NCI-H2227 (cell line): ENCODE results near the gene GSG1L2.
A peak's percentile ranks its signal among the peaks of the same experiment; 100 is the strongest.

ENCODE experiments used
- DNase-seq: peaks from one replicate; lab custom pipeline; 2025; ENCODE audit not compliant: unreplicated experiment; lab: John Stamatoyannopoulos, UW

The GSG1L2 gene

DNA sequence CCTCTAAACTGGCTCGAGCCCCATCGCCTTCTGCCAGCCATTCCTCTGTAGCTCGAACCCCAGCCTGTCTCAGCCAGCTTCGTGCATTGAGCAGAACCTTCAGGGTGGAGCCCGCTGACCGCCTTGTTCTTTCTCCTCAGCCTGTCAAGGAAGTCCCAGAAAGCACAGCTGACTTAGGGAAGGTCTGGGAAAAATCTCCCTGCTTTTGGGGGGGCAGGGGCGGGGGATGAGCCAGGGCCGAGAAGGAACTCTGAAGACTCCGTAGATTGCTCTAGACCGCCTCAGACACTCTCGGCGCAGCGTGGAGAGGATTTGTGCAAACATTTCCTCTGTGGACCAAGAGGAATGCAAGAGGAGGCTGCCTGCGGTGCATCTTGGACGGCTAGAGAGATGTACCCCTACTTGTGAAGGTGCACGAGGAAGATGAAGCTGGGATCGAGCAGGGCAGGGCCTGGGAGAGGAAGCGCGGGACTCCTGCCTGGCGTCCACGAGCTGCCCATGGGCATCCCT, 3.8 kb upstream of the GSG1L2 start, which contains the start of gene GLP2R:
GLP2R (plus strand) TSS at position 284 of the 510 bp plus-strand sequence; CDS start at position 424, 140 bp downstream.
- DNase-seq, result no peak

DNA sequence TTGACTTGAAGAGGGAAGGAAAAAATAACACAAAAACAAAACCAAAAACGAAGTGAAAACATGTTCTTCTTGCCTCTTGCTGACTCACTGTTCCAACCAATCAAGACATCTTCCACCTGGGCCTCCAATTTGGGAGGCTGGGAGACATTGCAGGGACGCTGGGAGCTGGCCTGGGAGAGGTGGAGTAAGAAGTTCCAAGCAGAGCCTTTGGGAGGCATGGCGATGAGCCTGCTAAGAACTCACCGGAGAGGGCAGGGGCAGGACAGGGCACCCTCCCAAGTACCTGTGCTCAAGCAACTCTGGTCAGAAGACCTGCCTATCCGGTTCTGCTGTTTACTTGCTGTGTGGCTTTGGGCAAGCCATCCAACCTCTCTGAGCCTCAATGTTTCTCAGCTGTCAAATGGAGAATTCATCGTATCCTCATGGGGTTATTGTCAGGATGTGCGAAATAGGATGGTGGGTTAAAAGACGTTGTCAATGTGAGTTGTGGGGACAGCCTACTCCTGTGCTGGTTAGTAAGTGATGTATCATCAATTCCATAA, 3.0 kb upstream of the GSG1L2 start:
- no peak for DNase-seq

DNA sequence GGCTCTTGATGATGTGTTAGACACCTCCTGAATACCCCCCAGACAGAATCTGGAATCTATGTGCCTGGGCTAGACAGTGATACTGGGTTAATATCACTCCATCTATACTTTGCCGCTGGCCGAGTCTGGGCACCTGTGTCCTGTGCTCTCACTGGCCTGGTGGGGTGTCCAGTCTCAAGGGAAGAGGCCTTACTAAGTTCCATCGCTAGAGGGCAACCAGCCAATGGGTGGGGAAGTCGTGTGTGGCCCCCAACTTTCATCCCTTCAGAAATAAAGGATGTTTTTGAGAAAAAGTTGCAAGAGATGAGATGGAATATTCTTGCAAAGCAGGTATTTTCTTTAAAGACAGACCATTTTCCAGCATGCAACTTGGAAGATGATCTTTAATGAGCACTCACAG, 2.2 kb upstream of the GSG1L2 start:
- DNase-seq, result no peak

DNA sequence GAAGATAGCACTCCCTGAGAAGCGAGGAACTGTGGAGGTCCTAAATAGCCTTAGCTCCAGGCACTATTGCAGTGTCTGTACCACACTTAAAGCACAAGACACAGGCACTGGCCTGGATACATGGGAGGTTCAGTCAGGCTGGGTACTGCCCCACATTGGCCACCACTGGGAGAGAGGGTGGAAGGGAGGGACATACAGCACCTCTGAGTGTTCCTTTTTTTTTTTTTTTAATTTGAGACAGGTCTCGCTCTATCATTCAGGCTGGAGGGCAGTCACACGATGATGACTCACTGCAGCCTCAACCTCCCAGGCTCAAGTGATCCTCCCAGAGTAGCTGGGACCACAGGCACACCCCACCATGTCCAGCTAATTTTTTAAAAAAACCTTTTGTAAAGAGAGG, 1.4 kb downstream of the GSG1L2 start:
- DNase-seq, result no peak

DNA sequence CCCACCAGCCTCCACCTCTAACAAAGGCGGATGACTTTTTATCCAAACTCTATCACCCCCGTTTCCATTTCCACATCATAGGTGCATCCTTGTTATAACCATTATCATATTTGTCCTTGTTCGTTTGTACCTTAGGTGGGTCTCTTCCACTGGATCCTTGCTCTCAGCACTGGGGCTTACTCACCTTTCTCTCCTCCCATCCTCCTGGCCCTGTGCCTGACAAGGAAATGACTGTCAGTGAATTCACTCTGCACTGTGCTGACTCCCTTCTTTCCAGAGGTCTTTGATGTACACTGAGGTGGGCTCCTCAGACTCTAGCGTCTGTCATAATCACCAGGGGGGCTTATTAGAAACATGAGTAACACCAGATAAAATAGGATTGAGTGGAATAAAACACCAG, 3.1 kb downstream of the GSG1L2 start:
- no peak for DNase-seq

DNA sequence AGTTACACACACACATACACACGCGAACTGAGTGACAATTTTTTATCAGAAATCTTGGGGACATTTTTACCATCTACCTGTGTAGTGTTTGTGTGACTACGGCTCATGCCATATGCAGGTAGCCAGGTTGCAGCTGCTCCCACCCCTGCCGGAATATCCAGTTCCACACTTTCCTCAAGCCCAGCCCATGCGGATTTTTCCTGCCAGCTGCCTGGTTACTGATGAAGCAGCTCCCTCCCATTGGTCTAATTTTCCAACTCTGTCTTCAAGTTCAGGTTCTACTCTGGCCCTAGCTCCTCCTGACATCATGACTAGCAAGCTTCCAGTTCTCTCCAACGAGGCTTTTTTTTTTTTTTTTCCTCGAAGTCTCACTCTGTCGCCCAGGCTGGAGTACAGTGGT, 4.8 kb downstream of the GSG1L2 start:
- DNase-seq, result peak; percentile 13

DNA sequence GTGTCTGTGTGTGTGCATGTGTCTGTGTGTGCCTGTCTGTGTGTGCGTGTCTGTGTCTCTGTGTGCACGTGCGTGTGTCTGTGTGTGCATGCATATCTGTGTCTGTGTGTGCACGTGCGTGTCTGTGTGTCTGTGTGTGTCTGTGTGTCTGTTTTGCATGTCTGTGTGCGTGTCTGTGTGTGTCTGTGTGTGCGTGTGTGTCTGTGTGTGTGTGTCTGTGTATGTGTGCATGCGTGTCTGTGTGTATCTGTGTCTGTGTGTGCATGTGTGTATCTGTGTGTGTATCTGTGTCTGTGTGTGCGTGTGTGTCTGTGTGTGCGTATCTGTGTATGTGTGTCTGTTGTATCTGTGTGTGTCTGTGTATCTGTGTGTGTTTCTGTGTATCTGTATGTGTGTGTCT, 5.4 kb downstream of the GSG1L2 start:
- DNase-seq, result no peak

DNA sequence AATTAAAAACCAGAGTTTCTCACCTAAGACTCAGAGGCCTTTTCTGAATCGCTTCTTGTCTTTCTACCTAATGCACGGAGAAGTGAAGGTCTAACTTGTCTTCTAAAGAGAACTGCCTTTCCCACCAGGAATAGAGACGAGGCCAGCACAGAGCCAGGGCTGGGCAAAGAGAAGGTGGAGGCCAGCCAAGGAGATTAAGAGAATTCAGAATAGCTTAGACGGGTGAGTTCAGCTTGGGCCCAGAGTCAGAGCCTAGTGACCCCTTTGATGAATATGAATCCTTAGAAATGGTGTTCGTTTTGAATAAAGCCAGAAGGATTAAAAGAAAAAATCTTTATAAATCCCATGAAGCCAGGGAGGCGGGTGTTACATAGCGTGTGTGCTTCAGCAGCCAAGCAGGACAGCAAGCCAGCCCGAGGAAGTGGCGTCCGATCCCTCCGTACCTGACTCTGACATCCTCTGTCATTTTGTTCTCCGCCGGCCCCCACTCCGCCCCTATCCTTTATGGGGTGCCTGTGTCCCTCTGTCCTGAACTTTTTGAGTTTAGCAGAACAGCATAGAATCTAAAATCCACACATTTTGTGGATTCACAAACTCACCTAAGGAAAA, 7.4 kb downstream of the GSG1L2 start:
- DNase-seq, result no peak

DNA sequence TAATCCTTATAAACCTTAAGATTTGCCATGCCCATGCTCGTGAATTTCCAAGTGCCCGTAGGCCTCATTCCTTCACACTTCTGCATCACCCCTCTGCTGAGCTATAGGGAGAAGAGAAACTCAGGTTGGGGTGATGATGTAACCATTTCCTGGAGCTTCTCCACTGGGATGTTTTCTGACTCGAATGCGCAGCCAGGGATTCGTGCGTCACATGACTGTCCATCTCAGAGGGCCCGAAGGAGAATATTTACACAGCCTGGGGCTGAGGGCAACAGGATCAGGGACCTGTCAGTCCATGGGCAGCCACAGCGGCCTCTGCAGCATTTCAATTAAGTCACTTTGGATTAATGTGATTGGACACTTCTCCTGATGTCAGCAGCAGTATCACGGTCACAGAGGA, 8.7 kb downstream of the GSG1L2 start:
- no peak for DNase-seq

DNA sequence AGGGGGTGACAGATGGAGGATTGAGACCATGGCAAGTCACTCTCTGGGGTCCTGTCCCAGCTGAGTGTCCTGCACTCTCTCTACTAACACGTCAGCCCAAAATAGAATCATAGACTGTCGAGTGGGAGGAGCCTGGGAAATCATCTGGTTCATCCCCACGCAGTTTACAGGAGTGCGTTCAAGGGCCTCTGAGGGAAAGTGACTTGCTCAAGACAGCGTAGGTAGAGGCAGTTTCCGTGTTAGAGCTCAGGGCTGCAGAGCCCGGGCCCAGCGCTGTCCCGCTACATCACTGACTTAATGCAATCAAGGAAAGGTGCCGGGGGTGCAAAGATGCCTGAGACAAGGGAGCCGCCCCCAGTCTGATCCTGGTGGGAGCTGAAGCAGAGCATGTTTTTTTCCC, 10.3 kb downstream of the GSG1L2 start:
- no peak for DNase-seq

DNA sequence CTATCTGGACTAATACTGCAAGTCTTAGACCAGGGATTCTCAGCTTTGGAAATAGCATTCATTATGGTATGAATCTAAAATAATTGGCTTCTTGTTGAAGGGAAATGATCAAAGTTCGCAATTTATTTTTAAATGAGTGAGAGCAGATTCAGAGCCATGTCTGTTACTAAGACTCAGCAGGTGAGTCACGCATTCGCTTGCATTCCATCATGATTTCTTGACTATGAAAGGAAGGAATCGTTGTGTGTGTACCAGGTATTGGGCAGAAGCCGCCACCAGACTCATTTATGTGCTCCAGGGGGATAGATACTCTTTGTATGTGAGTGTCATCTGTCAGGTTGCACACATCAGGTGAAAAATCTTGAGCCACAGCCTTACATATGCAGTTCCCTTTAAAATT, 10.8 kb downstream of the GSG1L2 start:
- no peak for DNase-seq

DNA sequence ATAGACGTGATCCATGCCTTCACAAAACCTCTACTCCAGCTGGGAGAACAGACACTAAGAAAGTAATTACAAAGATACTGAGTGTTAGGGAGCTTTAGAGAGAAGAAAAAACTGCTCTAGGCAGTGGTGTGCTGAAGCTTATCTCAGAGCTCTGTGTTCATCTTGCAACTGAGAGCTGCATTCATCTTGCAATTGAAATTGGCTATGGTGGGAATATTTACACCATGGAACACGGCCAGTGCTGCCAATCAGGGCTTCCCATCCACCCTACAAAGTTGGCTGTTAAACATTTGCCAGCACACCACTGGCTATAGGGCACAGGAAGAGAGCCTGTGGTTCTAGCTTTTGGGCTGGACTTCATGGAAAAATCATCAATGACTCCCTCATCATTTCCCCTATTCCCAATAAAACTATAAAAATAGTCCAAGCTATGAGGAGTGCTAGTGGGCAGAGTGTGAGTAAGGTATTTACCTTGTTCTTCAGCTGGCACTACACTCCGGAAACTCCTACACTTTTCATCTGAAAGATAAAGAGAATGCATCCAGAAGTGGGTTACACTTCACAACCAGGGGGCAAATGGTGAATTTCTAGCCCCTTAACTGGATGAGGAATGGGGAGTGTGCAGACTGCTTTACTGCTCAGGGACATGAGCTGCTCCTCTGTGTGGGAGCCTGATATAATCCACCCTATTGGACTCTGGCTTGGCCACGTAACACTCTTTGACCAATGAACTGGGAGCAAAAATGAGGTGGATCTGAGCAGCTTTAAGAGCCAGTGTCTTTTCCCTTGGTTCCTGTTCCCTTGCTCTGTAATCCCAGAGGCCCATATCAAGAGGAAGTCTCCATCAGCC, 11.6 kb downstream of the GSG1L2 start:
- no peak for DNase-seq

DNA sequence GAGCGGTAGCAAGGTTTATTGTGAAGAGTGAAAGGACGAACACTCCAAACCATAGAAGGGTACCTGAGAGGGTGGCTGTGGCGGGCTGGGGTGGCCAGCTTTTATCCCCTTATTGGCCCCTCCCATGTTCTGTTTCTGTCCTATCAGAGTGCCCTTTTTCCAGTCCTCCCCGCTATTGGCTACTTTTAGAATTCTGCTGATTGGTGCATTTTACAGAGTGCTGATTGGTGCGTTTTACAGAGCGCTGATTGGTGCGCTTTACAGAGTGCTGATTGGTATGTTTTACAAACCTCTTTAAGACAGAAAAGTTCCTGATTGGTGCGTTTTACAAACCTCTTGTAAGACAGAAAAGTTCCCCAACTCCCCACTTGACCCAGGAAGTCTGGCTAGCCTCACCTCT, 12.5 kb downstream of the GSG1L2 start:
- no peak for DNase-seq

DNA sequence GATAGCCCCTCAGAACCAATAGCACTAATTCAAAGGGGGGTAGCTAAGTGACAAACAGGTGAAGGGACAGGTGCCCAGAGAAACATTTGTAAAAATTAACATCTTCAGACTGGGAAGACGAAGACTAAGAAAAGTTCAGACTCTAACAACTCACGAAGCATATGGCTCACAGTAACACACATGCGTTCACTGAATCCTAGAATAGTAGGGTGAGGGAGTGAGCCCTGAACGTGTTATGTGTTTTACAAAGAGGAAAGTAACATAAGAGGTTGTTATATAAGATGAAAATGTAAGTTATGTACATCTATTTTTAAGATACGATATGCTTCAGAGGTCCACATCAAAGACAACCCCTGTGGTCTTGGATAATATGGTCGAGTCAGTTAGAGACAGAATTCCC, 15.2 kb downstream of the GSG1L2 start:
- no peak for DNase-seq

DNA sequence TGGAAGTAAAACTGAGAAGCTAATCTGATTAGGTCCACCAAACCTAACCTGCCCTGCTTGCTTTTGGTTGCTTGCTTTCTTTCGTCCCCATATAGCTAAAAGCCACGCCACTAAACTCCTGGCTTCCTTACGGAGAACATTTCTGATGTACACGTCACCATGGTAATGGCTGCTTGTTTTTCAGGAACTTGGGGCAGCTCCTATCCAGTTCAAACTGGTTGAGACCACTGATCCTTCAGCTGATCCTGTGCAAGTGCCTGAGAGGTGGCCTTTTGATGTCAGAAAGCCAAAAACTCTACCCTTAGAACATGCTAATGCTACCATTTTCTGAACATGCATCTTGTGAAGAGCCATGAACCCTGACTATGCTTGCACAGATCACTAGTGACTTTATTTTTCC, 16.1 kb downstream of the GSG1L2 start:
- DNase-seq, result no peak

DNA sequence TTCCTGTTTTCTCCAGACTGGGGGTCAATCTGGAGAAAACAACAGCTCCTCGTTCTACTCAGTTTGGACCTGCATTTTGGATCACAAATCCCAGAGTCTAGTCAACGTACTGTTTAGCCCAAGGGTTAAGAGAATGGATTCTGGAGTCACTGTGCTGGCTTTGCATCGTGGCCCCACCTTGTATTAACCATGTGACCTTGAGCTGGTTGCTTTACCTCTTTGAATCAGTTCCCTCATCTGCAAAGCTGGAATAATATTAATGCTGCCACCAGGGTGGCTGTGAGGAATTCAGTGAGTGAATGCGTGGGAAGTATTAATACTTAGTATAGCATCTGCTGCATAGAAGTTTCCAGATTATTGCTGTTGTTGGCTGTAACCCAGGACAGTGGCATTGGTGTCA, 19.2 kb downstream of the GSG1L2 start:
- DNase-seq, result no peak

DNA sequence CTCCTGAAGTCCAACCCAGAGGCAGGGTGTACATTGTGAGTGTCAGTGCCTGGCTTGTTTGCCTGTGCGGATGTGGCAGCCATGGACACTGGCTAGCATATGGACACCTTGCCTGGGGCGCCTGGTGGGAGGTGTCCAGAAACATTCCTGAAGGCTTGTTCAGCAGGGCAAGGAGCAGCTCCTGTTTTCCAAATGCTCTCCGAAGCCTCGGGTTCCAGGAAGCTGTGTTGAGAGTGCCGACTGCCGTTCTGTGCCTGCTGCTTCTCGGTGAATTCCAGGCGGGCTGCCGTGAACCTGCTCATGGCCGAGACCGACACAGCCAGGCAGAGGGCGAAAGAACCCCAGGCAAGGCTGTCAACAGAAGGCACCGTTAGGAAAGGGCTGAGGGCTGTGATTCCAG, 19.6 kb downstream of the GSG1L2 start:
- DNase-seq, result no peak

DNA sequence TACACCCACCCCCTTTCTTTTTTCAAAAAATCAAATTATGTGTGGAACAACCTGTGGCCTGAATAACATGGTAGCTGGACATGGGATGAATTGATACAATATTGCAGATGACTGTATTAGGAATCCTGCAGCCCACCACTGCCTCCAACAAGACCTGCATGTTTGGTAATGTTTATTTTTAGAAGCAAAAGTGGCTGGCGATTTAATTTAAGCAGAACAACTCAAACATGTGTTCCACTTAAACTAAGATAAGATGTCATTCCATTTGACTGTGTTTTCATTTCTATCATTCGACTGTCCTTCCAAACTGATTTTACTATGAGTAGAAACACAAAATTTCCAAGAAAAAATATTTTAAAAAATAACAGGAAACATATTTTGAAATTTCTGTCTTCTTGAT, 20.4 kb downstream of the GSG1L2 start:
- DNase-seq, result no peak

DNA sequence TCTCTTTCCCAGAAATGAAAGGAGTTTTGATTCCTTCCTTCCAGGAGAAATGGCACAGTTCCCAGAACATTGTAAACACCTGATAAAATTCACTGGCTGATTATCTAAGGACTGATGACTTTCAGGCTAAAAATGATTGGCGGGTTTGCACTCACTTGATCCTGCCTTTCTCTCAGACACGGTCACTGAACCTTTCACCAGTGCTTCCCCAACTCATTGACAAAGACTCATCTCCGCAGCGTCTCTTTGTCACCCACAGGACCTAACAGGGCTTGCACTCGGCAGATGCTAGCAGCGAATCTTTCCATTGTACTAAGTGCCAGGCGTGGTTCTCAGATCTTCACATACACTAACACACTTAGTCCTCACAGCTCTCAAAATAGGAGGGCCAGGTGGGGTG, 23.2 kb downstream of the GSG1L2 start:
- DNase-seq, result peak; percentile 71

DNA sequence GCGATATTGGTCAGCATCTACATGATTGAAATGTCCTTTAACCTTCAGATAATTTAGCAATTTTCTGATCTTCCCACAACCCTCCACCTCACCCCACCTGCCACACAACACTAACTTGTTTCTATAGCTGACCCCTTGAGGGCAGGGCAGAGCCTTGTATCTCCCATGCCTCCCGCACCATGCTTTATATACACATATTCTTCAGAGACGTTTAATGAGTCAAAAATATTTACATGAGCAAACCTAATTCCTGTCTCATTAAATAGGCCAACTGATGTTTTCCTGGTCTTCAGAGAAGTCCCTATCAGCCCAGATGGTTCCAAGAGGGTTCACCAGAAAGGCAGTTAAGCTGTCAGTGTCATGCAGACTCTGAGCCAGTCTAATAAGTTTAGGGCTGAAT, 23.9 kb downstream of the GSG1L2 start:
- DNase-seq, result no peak

DNA sequence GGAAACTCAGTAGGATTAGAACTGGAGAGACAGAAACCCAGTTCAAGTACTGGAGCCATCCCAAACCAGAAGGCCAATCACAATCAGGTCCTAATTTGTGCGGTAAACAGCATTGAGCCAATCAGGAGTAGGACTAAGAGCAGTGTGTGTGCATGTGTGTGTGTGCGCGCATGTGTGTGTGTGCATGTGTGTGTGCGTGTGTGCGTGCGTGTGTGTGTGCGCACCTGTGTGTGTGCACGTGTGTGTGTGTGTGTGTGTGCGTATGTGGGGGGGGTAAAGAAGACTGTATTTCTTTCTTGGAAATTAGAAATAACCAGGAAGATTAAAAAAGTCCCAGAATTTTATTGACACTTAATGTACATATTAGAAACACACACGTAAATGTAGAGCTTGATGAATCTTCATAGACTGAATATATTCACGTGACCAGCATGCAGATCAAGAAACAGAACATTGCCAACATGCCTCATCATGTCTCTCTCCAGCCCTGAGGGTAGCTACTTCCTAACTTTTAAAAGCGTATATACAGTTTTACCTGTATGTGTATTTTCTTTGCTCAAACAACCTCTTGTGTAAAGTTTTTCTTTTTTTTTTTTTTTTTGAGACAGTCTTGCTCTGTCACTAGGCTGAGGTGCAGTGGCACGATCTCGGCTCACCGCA, 29.6 kb downstream of the GSG1L2 start:
- DNase-seq, result no peak
